GM12878 (cell line): Measurements from ENCODE around the gene CAPN1. TPM values are rescaled to one million over a fixed set of nuclear protein-coding genes. Genes with fewer than 3 reads are reported as not detected.

Source experiments
- ATF7 ChIP-seq: fragments of 450-650 bp; IDR thresholded peaks from 2 replicates; pipeline ENCODE4 v1.6.1; 2016; ENCODE audit warnings: low read depth, mild to moderate bottlenecking
- BRCA1 ChIP-seq: IDR thresholded peaks from 2 replicates; pipeline ENCODE4 v1.6.1; 2011; ENCODE audit warnings: low read depth, low read length, improper control_type of control experiment
- CREB1 ChIP-seq: IDR thresholded peaks from 2 replicates; pipeline ENCODE4 v1.6.1; 2012; ENCODE audit warnings: low read depth, mild to moderate bottlenecking, inconsistent platforms
- CREM ChIP-seq: IDR thresholded peaks from 2 replicates; pipeline ENCODE4 v1.6.1; 2014; ENCODE audit warnings: antibody characterized with exemption, low read depth
- ESRRA ChIP-seq: IDR thresholded peaks from 2 replicates; pipeline ENCODE4 v1.6.1; 2012; ENCODE audit warnings: mild to moderate bottlenecking, low read length, improper control_type of control experiment
- FOXM1 ChIP-seq: IDR thresholded peaks from 2 replicates; pipeline ENCODE4 v1.6.1; 2012; ENCODE audit warnings: low read depth, mild to moderate bottlenecking, inconsistent platforms, low read length, moderate library complexity
- GABPA ChIP-seq: IDR thresholded peaks from 2 replicates; pipeline ENCODE4 v1.6.1; 2014; ENCODE audit warnings: antibody characterized with exemption, low read depth, mild to moderate bottlenecking, inconsistent platforms
- GATAD2B ChIP-seq: fragments of 450-650 bp; conservative IDR thresholded peaks from 2 replicates; pipeline ENCODE4 v1.6.1; 2017; ENCODE audit warnings: low read depth, mild to moderate bottlenecking, moderate library complexity
- HCFC1 ChIP-seq: fragments of 150-350 bp; IDR thresholded peaks from 2 replicates; pipeline ENCODE4 v1.6.1; 2014; ENCODE audit warnings: low read length
- HDGF ChIP-seq: fragments of 450-650 bp; IDR thresholded peaks from 2 replicates; pipeline ENCODE4 v1.6.1; 2016; ENCODE audit warnings: antibody characterized with exemption
- IRF4 ChIP-seq: IDR thresholded peaks from 2 replicates; pipeline ENCODE4 v1.6.1; 2011; ENCODE audit warnings: low read depth, low read length
- MTA3 ChIP-seq: IDR thresholded peaks from 2 replicates; pipeline ENCODE4 v1.6.1; 2012; ENCODE audit warnings: low read length, inconsistent platforms, borderline replicate concordance
- MYC ChIP-seq: IDR thresholded peaks from 2 replicates; pipeline ENCODE4 v1.6.1; 2011; ENCODE audit warnings: mild to moderate bottlenecking, low read length, moderate library complexity, inconsistent platforms; ENCODE audit not compliant: insufficient read depth, insufficient replicate concordance, insufficient read length, severe bottlenecking
- NFXL1 ChIP-seq: fragments of 450-650 bp; IDR thresholded peaks from 2 replicates; pipeline ENCODE4 v1.6.1; 2017; ENCODE audit warnings: antibody characterized with exemption, mild to moderate bottlenecking, borderline replicate concordance
- NFYB ChIP-seq: IDR thresholded peaks from 2 replicates; pipeline ENCODE4 v1.6.1; 2011; ENCODE audit warnings: low read depth, mild to moderate bottlenecking, low read length, improper control_type of control experiment, moderate library complexity; ENCODE audit not compliant: insufficient read depth
- NR2C2 ChIP-seq: IDR thresholded peaks from 2 replicates; pipeline ENCODE4 v1.6.1; 2011; ENCODE audit warnings: borderline replicate concordance, low read depth; ENCODE audit not compliant: control insufficient read depth, insufficient read length
- NR2F1 ChIP-seq: fragments of 450-650 bp; conservative IDR thresholded peaks from 2 replicates; pipeline ENCODE4 v1.6.1; 2017; ENCODE audit warnings: mild to moderate bottlenecking
- PAX8 ChIP-seq: fragments of 450-650 bp; IDR thresholded peaks from 2 replicates; pipeline ENCODE4 v1.6.1; 2017; ENCODE audit warnings: mild to moderate bottlenecking, moderate library complexity
- POU2F2 ChIP-seq: IDR thresholded peaks from 3 replicates; pipeline ENCODE4 v1.6.1; 2011; ENCODE audit warnings: low read depth, mild to moderate bottlenecking, low read length, borderline replicate concordance
- RAD21 ChIP-seq: IDR thresholded peaks from 2 replicates; pipeline ENCODE4 v1.6.1; 2011; ENCODE audit warnings: mild to moderate bottlenecking, low read depth, low read length, moderate library complexity; ENCODE audit not compliant: insufficient read depth
- SMAD5 ChIP-seq: IDR thresholded peaks from 2 replicates; pipeline ENCODE4 v1.6.1; 2016; ENCODE audit warnings: antibody characterized with exemption, low read depth
- SP1 ChIP-seq: IDR thresholded peaks from one replicate; pipeline ENCODE4 v1.6.1; 2011; ENCODE audit warnings: low read depth, low read length
- SREBF1 ChIP-seq: IDR thresholded peaks from 2 replicates; pipeline ENCODE4 v1.6.1; 2012; ENCODE audit warnings: mild to moderate bottlenecking, low read length
- SREBF2 ChIP-seq: IDR thresholded peaks from 2 replicates; pipeline ENCODE4 v1.6.1; 2012; ENCODE audit warnings: mild to moderate bottlenecking, low read length
- TBL1XR1 ChIP-seq: IDR thresholded peaks from 2 replicates; pipeline ENCODE4 v1.6.1; 2012; ENCODE audit warnings: low read depth, low read length, improper control_type of control experiment
- YY1 ChIP-seq: IDR thresholded peaks from 2 replicates; pipeline ENCODE4 v1.6.1; 2011; ENCODE audit warnings: low read depth, mild to moderate bottlenecking, low read length
- ZNF274 ChIP-seq: IDR thresholded peaks from one replicate; pipeline ENCODE4 v1.8.0; 2011; ENCODE audit not compliant: insufficient read length, insufficient read depth
- ZNF384 ChIP-seq: IDR thresholded peaks from 2 replicates; pipeline ENCODE4 v1.6.1; 2012; ENCODE audit warnings: low read depth, mild to moderate bottlenecking, low read length, improper control_type of control experiment, borderline replicate concordance
- ZSCAN29 ChIP-seq: fragments of 450-650 bp; IDR thresholded peaks from 2 replicates; pipeline ENCODE4 v1.6.1; 2017; ENCODE audit warnings: mild to moderate bottlenecking, moderate library complexity
- polyA plus RNA-seq, 11 experiments: library from polyadenylated mRNA; depleted of rRNA in 4 of 11; unstranded in 6 of 11; stranded (reverse) in 5 of 11; fragments of >200 nt; fragmentation: Nextera tagmentation in 4 of 11; fragmentation: Illumina TruSeq in 1 of 11; extraction: Ambion mirVana in 4 of 11; extraction: Trizol in 1 of 11; gene quantifications; 1 replicate in 1 of 11; 2 replicates in 10 of 11; pipeline versions ENCODE4 v1.2.1 to v1.2.3, GENCODE V29; 2011 to 2016; ENCODE audit warnings: inconsistent platforms in 2 of 11, missing spikeins in 2 of 11, low read depth in 1 of 11
- total RNA-seq, 4 experiments: library from RNA; depleted of rRNA in 3 of 4; stranded (reverse); fragments of >200 nt in 3 of 4; fragmentation: Illumina TruSeq in 1 of 4; extraction: Trizol in 1 of 4; gene quantifications; 2 replicates each; pipeline versions ENCODE4 v1.2.1 to v1.2.3, GENCODE V29; 2013 to 2021
- TF ChIP-seq, protein P1 (sequence below): fragments of 450-650 bp; IDR thresholded peaks from 2 replicates; pipeline ENCODE4 v1.6.1; 2017; ENCODE audit warnings: mild to moderate bottlenecking, low read depth, inconsistent platforms; ENCODE audit not compliant: poor library complexity, severe bottlenecking
- TF ChIP-seq, protein P2 (sequence below): fragments of 150-350 bp; IDR thresholded peaks from 2 replicates; pipeline ENCODE4 v1.6.1; 2014; ENCODE audit warnings: mild to moderate bottlenecking, low read depth, low read length
- TF ChIP-seq, protein P3 (sequence below): IDR thresholded peaks from 2 replicates; pipeline ENCODE4 v1.6.1; 2012; ENCODE audit warnings: low read depth, low read length, improper control_type of control experiment

Gene CAPN1
- total and polyA plus RNA-seq, 10 of the 15 experiments (the other 5 are each of a cell fraction or from before 2014, with no cell fraction given), result 2.2 to 167 (median 77.3) TPM

- TF ChIP-seq NR2C2 (no peak), IRF4 (no peak), GABPA (no peak), ESRRA (no peak), ZNF384 (no peak), SP1 (no peak), NR2F1 (peak; percentile 27; the same call in 1 of the 2 replicates), GATAD2B (0 out of 2 replicates have a peak, but pooled peaks have one; percentile 34), FOXM1 (no peak), NFYB (no peak), SREBF1 (no peak), SREBF2 (no peak), POU2F2 (no peak), SMAD5 (no peak), YY1 (no peak), TBL1XR1 (no peak), MYC (no peak), HDGF (no peak), MTA3 (no peak), BRCA1 (no peak), HCFC1 (no peak), RAD21 (peak; percentile 55), ZSCAN29 (no peak), CREM (no peak), PAX8 (no peak), NFXL1 (no peak), CREB1 (no peak), ZNF274 (no peak), ATF7 (no peak)
- TF ChIP-seq, protein P1, sequence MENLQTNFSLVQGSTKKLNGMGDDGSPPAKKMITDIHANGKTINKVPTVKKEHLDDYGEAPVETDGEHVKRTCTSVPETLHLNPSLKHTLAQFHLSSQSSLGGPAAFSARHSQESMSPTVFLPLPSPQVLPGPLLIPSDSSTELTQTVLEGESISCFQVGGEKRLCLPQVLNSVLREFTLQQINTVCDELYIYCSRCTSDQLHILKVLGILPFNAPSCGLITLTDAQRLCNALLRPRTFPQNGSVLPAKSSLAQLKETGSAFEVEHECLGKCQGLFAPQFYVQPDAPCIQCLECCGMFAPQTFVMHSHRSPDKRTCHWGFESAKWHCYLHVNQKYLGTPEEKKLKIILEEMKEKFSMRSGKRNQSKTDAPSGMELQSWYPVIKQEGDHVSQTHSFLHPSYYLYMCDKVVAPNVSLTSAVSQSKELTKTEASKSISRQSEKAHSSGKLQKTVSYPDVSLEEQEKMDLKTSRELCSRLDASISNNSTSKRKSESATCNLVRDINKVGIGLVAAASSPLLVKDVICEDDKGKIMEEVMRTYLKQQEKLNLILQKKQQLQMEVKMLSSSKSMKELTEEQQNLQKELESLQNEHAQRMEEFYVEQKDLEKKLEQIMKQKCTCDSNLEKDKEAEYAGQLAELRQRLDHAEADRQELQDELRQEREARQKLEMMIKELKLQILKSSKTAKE, result no peak
- TF ChIP-seq, protein P2, sequence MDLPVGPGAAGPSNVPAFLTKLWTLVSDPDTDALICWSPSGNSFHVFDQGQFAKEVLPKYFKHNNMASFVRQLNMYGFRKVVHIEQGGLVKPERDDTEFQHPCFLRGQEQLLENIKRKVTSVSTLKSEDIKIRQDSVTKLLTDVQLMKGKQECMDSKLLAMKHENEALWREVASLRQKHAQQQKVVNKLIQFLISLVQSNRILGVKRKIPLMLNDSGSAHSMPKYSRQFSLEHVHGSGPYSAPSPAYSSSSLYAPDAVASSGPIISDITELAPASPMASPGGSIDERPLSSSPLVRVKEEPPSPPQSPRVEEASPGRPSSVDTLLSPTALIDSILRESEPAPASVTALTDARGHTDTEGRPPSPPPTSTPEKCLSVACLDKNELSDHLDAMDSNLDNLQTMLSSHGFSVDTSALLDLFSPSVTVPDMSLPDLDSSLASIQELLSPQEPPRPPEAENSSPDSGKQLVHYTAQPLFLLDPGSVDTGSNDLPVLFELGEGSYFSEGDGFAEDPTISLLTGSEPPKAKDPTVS, result no peak
- TF ChIP-seq, protein P3, sequence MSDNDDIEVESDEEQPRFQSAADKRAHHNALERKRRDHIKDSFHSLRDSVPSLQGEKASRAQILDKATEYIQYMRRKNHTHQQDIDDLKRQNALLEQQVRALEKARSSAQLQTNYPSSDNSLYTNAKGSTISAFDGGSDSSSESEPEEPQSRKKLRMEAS, result no peak
These were observed 43.8 kb downstream of the CAPN1 start (continued) for GRCh38 chr11:65225279-65226102.
